ENCODE measurements around the gene HEPHL1. TPM values are rescaled to one million over a fixed set of nuclear protein-coding genes. Genes with fewer than 3 reads are reported as not detected.

The HEPHL1 gene
- total and polyA plus RNA-seq, 2 donors (not counting 1 experiment from before 2014, with no cell fraction given) = not detected

GRCh38 chr11:94059065-94059464 lies 37.9 kb downstream of the HEPHL1 start:
- Histone ChIP-seq H4K20me1 (ENCODE audit: control insufficient read depth, insufficient read depth, low read length, poor library complexity, severe bottlenecking) (no peaks in the 10 kb centered on the region), H3K9me3 (ENCODE audit: control extremely low read depth in 1 of 3, control insufficient read depth in 2 of 3, insufficient read depth in 1 of 3, low read length in 2 of 3) (no peaks in the 10 kb centered on the region), H3K27ac (ENCODE audit: low read length in 2 of 2) (no peak overlapping the region), H3K4me2 (replicated peaks; ENCODE audit: low read depth, low read length, poor library complexity, severe bottlenecking) (no peak overlapping the region), H3K36me3 (replicated peaks in 1 of 2; ENCODE audit: control extremely low read depth in 1 of 2, control insufficient read depth in 1 of 2, extremely low read depth in 1 of 2, insufficient read depth in 2 of 2, low read length in 1 of 2) (no peaks in the 10 kb centered on the region), H2AFZ (ENCODE audit: insufficient read depth, low read depth, low read length, poor library complexity, severe bottlenecking) (no peak overlapping the region), H3K4me1 (ENCODE audit: control insufficient read depth in 2 of 2, insufficient read depth in 2 of 2, low read length in 2 of 2) (no peaks in the 10 kb centered on the region), H3K27me3 (replicated peaks in 1 of 4; ENCODE audit: control extremely low read depth in 1 of 4, control insufficient read depth in 3 of 4, insufficient read depth in 4 of 4, low read length in 3 of 4) (no peaks in the 10 kb centered on the region), H3K9ac (ENCODE audit: low read length) (no peak overlapping the region), H3K4me3 (ENCODE audit: control extremely low read depth in 1 of 5, extremely low read depth in 1 of 5, insufficient read depth in 1 of 5, low read depth in 2 of 5, low read length in 4 of 5) (no peak overlapping the region), H3K79me2 (ENCODE audit: control insufficient read depth, insufficient read depth, low read length) (no peaks in the 10 kb centered on the region)
- no peaks in the 10 kb centered on the region for H3K4me1 Mint-ChIP-seq
- H3K9me3 Mint-ChIP-seq (ENCODE audit: insufficient read depth) = peaks cover 4% of the 10 kb centered on the region
- H3K4me3 Mint-ChIP-seq = no peak overlapping the region
- ATAC-seq (ENCODE audit: low read depth) = no peak
- DNase-seq = no peak
- H3K27ac Mint-ChIP-seq = no peak overlapping the region
- CTCF ChIA-PET = no interaction called here
- POLR2A ChIA-PET = no interaction called here
- intact Hi-C loops (cut with micrococcal nuclease) = no loop called here
- TF ChIP-seq CTCF (IDR thresholded peaks at IDR 0.05) (no peak), EZH2 (IDR thresholded peaks at IDR 0.05; ENCODE audit: borderline replicate concordance, insufficient read depth, low read depth, low read length, poor library complexity, severe bottlenecking) (no peak)
- H3K27me3 Mint-ChIP-seq = peaks cover 8% of the 10 kb centered on the region

- CTCF ChIA-PET = no interaction called here
These were observed 39.2 kb downstream of the HEPHL1 start for GRCh38 chr11:94060401-94060800.

More at GRCh38 chr11:94060401-94060800, 39.2 kb downstream of the HEPHL1 start:
- no peaks in the 10 kb centered on the region for H3K9me3 ChIP-seq (ENCODE audit: control extremely low read depth in 1 of 3, control insufficient read depth in 2 of 3, insufficient read depth in 1 of 3, low read length in 2 of 3)
- H3K4me1 ChIP-seq (ENCODE audit: control insufficient read depth in 2 of 2, insufficient read depth in 2 of 2, low read length in 2 of 2) = no peaks in the 10 kb centered on the region
- no peaks in the 10 kb centered on the region for H3K4me1 Mint-ChIP-seq
- no peak overlapping the region for H3K9ac ChIP-seq (ENCODE audit: low read length)
- DNase-seq (no peak), ATAC-seq (ENCODE audit: low read depth) (no peak)
- H3K9me3 Mint-ChIP-seq (ENCODE audit: insufficient read depth) = peaks cover 4% of the 10 kb centered on the region
- H2AFZ ChIP-seq (ENCODE audit: insufficient read depth, low read depth, low read length, poor library complexity, severe bottlenecking) = no peak overlapping the region
- no peak overlapping the region for H3K4me3 ChIP-seq (ENCODE audit: control extremely low read depth in 1 of 5, extremely low read depth in 1 of 5, insufficient read depth in 1 of 5, low read depth in 2 of 5, low read length in 4 of 5)
- TF ChIP-seq EZH2 (IDR thresholded peaks at IDR 0.05; ENCODE audit: borderline replicate concordance, insufficient read depth, low read depth, low read length, poor library complexity, severe bottlenecking) (no peak), CTCF (IDR thresholded peaks at IDR 0.05) (no peak)
- no peak overlapping the region for H3K4me2 ChIP-seq (replicated peaks; ENCODE audit: low read depth, low read length, poor library complexity, severe bottlenecking)
- intact Hi-C loops (cut with micrococcal nuclease) = no loop called here
- H3K79me2 ChIP-seq (ENCODE audit: control insufficient read depth, insufficient read depth, low read length) = no peaks in the 10 kb centered on the region
- no peak overlapping the region for H3K4me3 Mint-ChIP-seq
- H3K27ac ChIP-seq (ENCODE audit: low read length in 2 of 2) = no peak overlapping the region
- no peak overlapping the region for H3K27ac Mint-ChIP-seq
- POLR2A ChIA-PET = no interaction called here
- no peaks in the 10 kb centered on the region for H4K20me1 ChIP-seq (ENCODE audit: control insufficient read depth, insufficient read depth, low read length, poor library complexity, severe bottlenecking)
- H3K27me3 ChIP-seq (replicated peaks in 1 of 4; ENCODE audit: control extremely low read depth in 1 of 4, control insufficient read depth in 3 of 4, insufficient read depth in 4 of 4, low read length in 3 of 4) = no peaks in the 10 kb centered on the region
- no peaks in the 10 kb centered on the region for H3K36me3 ChIP-seq (replicated peaks in 1 of 2; ENCODE audit: control extremely low read depth in 1 of 2, control insufficient read depth in 1 of 2, extremely low read depth in 1 of 2, insufficient read depth in 2 of 2, low read length in 1 of 2)
- H3K27me3 Mint-ChIP-seq = peaks cover 8% of the 10 kb centered on the region

All from B cell (primary cell).